KMS-11 (cell line): ENCODE data around the gene CBL.

ENCODE experiments used
- H2AFZ ChIP-seq: fragments of 200-600 bp; sonication (generic); 2 replicates; pipeline ENCODE4 v1.6.1; 2016; ENCODE audit warnings: antibody characterized with exemption, mixed run types, low read depth
- H3K27ac ChIP-seq: fragments of 200-600 bp; sonication (generic); 2 replicates; pipeline ENCODE4 v1.6.1; 2016; ENCODE audit warnings: mild to moderate bottlenecking, mixed run types
- H3K27me3 ChIP-seq: fragments of 200-600 bp; sonication (generic); 2 replicates; pipeline ENCODE4 v1.6.1; 2017; ENCODE audit warnings: mild to moderate bottlenecking, low read depth, mixed run types, moderate library complexity; ENCODE audit not compliant: insufficient read depth
- H3K36me3 ChIP-seq: fragments of 200-600 bp; sonication (generic); 2 replicates; pipeline ENCODE4 v1.6.1; 2017; ENCODE audit warnings: mild to moderate bottlenecking, mixed run types; ENCODE audit not compliant: insufficient read depth
- H3K4me1 ChIP-seq: fragments of 200-600 bp; sonication (generic); 2 replicates; pipeline ENCODE4 v1.6.1; 2016; ENCODE audit warnings: mild to moderate bottlenecking, low read depth, mixed run types; ENCODE audit not compliant: poor library complexity, severe bottlenecking
- H3K4me2 ChIP-seq: fragments of 200-600 bp; sonication (generic); 2 replicates; pipeline ENCODE4 v1.7.0; 2016; ENCODE audit warnings: mild to moderate bottlenecking, mixed run types
- H3K4me3 ChIP-seq: fragments of 200-600 bp; sonication (generic); IDR thresholded peaks from 2 replicates; pipeline ENCODE4 v1.6.1; 2017; ENCODE audit warnings: low read depth, low read length, mixed read lengths; ENCODE audit not compliant: insufficient read depth
- H3K79me2 ChIP-seq: fragments of 200-600 bp; sonication (generic); 2 replicates; pipeline ENCODE4 v1.6.1; 2016; ENCODE audit warnings: low read depth, mixed run types; ENCODE audit not compliant: insufficient read depth
- H3K9ac ChIP-seq: fragments of 200-600 bp; sonication (generic); 2 replicates; pipeline ENCODE4 v1.6.1; 2016; ENCODE audit warnings: mild to moderate bottlenecking, mixed run types
- H4K20me1 ChIP-seq: fragments of 200-600 bp; sonication (generic); 2 replicates; pipeline ENCODE4 v1.6.1; 2016; ENCODE audit warnings: mild to moderate bottlenecking, mixed run types; ENCODE audit not compliant: insufficient read depth
- TF ChIP-seq, protein P1 (sequence below): fragments of 200-600 bp; sonication (generic); conservative IDR thresholded peaks from 2 replicates; pipeline ENCODE4 v1.6.1; 2017; ENCODE audit warnings: low read depth, mild to moderate bottlenecking, antibody characterized with exemption, low read length, moderate library complexity, mixed read lengths

Gene CBL

GRCh38 chr11:119351232-119351631 lies 145.1 kb downstream of the CBL start:
- H4K20me1 ChIP-seq, result no peaks in the 10 kb centered on the region
- H2AFZ ChIP-seq, result no peak overlapping the region
- no peaks in the 10 kb centered on the region for H3K36me3 ChIP-seq
- H3K27ac ChIP-seq, result no peak overlapping the region
- no peak overlapping the region for H3K4me3 ChIP-seq
- H3K4me2 ChIP-seq, result no peak overlapping the region
- H3K9ac ChIP-seq, result no peak overlapping the region
- no peaks in the 10 kb centered on the region for H3K79me2 ChIP-seq
- no peaks in the 10 kb centered on the region for H3K4me1 ChIP-seq
- H3K27me3 ChIP-seq, result peaks cover 16% of the 10 kb centered on the region; the same call in 1 of the 2 replicates
- TF ChIP-seq, protein P1, sequence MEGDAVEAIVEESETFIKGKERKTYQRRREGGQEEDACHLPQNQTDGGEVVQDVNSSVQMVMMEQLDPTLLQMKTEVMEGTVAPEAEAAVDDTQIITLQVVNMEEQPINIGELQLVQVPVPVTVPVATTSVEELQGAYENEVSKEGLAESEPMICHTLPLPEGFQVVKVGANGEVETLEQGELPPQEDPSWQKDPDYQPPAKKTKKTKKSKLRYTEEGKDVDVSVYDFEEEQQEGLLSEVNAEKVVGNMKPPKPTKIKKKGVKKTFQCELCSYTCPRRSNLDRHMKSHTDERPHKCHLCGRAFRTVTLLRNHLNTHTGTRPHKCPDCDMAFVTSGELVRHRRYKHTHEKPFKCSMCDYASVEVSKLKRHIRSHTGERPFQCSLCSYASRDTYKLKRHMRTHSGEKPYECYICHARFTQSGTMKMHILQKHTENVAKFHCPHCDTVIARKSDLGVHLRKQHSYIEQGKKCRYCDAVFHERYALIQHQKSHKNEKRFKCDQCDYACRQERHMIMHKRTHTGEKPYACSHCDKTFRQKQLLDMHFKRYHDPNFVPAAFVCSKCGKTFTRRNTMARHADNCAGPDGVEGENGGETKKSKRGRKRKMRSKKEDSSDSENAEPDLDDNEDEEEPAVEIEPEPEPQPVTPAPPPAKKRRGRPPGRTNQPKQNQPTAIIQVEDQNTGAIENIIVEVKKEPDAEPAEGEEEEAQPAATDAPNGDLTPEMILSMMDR, result no peak

DNA sequence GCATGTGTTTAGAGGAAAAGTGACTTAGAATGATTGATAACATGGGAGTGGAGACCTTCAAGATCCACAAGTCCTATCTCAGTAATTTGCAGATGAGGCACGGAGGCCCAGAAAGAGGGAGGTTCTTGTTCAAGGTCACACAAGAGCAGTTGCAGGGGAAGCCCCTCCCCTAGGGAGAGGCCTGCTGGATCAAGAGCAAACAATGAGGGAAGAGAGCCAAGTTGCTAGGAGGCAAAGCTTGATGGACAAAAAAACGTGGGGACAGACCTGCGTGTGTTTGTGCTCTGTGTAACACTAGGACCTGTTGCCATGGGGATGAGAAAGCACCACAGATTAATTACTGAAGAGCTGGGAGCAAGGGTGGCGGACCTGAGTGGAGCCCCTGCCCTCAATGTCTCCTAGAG lies 146.7 kb downstream of the CBL start:
- Histone ChIP-seq H2AFZ (no peak overlapping the region), H3K9ac (no peak overlapping the region), H3K79me2 (no peaks in the 10 kb centered on the region), H3K27ac (no peak overlapping the region), H3K36me3 (no peaks in the 10 kb centered on the region), H3K4me3 (no peak overlapping the region), H3K4me1 (no peaks in the 10 kb centered on the region), H3K4me2 (no peak overlapping the region), H3K27me3 (peaks cover 11% of the 10 kb centered on the region; the same call in 1 of the 2 replicates), H4K20me1 (no peaks in the 10 kb centered on the region)
- TF ChIP-seq, protein P1, result no peak

DNA sequence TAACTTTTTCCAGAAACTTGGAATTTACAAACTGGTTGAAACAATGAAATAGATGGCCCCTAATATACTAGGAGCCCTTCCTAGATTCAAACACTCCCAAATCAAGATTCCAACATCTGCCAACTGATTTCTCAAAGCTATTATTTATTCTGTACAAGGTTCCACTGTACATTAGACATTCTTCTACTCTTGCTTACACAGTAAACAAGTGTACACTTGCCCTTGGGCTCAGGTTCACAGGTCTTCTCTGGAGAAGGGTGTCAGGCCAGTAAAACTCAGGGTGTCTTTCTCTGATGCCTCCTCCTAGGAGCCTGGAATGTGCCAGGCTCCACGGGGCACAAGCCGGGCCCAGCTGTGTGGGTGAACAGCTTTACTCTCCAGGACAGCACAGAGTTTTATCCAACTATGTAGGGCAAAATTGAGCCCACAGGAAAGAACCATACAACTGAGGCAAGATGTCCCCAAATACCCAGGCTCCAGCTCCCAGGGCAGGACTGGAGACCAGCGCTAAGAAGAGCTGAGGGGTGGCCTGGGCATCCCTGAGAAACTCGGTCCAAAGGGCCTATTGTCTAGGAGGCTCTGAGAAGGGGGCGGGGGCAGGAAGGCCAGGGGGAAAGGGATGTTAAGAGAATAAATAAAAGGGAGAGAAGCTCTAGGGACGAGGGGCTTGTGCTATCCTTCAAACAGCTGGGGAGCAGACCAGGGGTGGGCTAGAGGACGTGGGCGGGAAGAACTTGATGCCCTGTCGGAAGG lies 149.1 kb downstream of the CBL start:
- H2AFZ ChIP-seq, result no peak overlapping the region
- H4K20me1 ChIP-seq, result no peaks in the 10 kb centered on the region
- TF ChIP-seq, protein P1, result no peak
- no peaks in the 10 kb centered on the region for H3K79me2 ChIP-seq
- no peaks in the 10 kb centered on the region for H3K36me3 ChIP-seq
- H3K27ac ChIP-seq, result no peak overlapping the region
- H3K4me2 ChIP-seq, result no peak overlapping the region
- no peaks in the 10 kb centered on the region for H3K4me1 ChIP-seq
- H3K27me3 ChIP-seq, result peaks cover 6% of the 10 kb centered on the region; the same call in 1 of the 2 replicates
- H3K9ac ChIP-seq, result no peak overlapping the region
- no peak overlapping the region for H3K4me3 ChIP-seq

DNA sequence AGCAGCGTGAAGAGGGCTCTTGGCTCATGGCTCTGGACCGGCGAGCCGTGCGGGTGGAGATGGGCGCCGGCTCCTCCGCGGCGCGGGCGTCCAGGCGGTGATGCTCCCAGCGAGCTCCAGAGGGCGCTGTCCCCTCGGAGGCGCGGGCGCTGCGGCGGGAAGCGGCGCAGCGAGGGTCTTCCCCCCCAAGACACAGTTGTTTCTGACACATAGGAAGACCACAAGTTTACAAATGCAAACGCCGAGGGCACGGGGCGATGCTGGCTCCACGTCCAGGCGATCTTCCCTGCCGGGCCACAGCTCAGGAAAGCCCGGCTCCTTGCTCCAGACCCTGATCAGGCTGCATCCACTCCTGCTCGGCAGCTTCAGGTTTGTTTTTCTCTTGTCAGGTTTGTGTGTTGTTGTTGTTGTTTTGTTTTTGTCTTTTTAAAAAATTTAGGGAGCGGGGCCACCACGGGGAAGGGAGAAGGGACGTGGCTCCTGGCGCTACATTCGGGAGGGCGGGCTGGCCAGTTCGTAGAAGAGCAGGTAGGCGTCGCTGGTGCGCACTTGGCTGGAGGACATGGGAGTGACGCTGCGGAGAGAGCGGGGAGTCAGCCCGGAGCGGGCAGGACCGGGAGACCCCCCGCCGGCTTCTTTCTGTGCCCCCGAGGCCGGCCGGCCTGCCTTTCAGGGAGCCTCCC lies 150.4 kb downstream of the CBL start:
- Histone ChIP-seq H4K20me1 (no peaks in the 10 kb centered on the region), H3K4me1 (peaks cover 5% of the 10 kb centered on the region), H3K36me3 (no peaks in the 10 kb centered on the region), H3K4me2 (peak overlapping the region; percentile 40; the same call in 1 of the 2 replicates), H3K79me2 (no peaks in the 10 kb centered on the region), H3K4me3 (no peak overlapping the region), H3K27ac (no peak overlapping the region), H3K9ac (peak overlapping the region; percentile 34; the same call in 1 of the 2 replicates), H3K27me3 (0 out of 2 replicates have a peak, but pooled peaks cover 2% of the 10 kb centered on the region), H2AFZ (peak overlapping the region; percentile 69; the same call in 1 of the 2 replicates)
- TF ChIP-seq, protein P1, result peak; percentile 86
